ENCODE data around the gene TMSB10. TPM values are rescaled to one million over a fixed set of nuclear protein-coding genes. Genes with fewer than 3 reads are reported as not detected.

The TMSB10 gene
- polyA plus RNA-seq, 1 donor (not counting 4 experiments of a cell fraction or from before 2014, with no cell fraction given), result 3,595 TPM

GRCh38 chr2:84880395-84880644 is 25.1 kb upstream of the TMSB10 start:
- peaks cover 12% of the 10 kb centered on the region for H3K4me1 ChIP-seq (ENCODE audit: control insufficient read depth, extremely low read depth, insufficient read depth, low read length)
- no peaks in the 10 kb centered on the region for H3K9me1 ChIP-seq (ENCODE audit: control insufficient read depth, extremely low read depth, insufficient read depth, low read length)
- no peaks in the 10 kb centered on the region for H3K9me3 ChIP-seq (ENCODE audit: control insufficient read depth, low read depth, low read length)
- DNase-seq (ENCODE audit: low read depth, low spot score) (no peak), FAIRE-seq (no peak)
- no peak overlapping the region for H3K27ac ChIP-seq (ENCODE audit: control insufficient read depth, insufficient read depth, low read length)
- no peak overlapping the region for H3K9ac ChIP-seq (ENCODE audit: control insufficient read depth, extremely low read depth, insufficient read depth, low read length)
- no peaks in the 10 kb centered on the region for H3K36me3 ChIP-seq (ENCODE audit: control insufficient read depth in 2 of 2, extremely low read depth in 1 of 2, insufficient read depth in 2 of 2, low read length in 2 of 2)
- peaks cover 47% of the 10 kb centered on the region for H3K27me3 ChIP-seq (ENCODE audit: control insufficient read depth, extremely low read depth, insufficient read depth, low read length)
- H3K79me2 ChIP-seq (ENCODE audit: control insufficient read depth, insufficient read depth, low read length), result no peaks in the 10 kb centered on the region
- peak overlapping the region; percentile 98 for H3K4me2 ChIP-seq (ENCODE audit: control insufficient read depth, extremely low read depth, insufficient read depth, low read depth, low read length)
- dilution Hi-C loops (cut with MboI; ENCODE audit: extremely low pct_ligation_motif_present, low sequenced_read_pairs), result no loop called here
- H4K20me1 ChIP-seq (ENCODE audit: control insufficient read depth, extremely low read depth, insufficient read depth, low read length), result no peaks in the 10 kb centered on the region
- TF ChIP-seq EZH2 (IDR thresholded peaks at IDR 0.05; ENCODE audit: low read length) (peak; percentile 99), CTCF (optimal IDR thresholded peaks at IDR 0.05 in 1 of 3, IDR thresholded peaks at IDR 0.05 in 1 of 3, conservative IDR thresholded peaks at IDR 0.05 in 1 of 3; ENCODE audit: extremely low read depth in 1 of 3, insufficient read depth in 2 of 3, low read length in 3 of 3) (no peak)
- H2AFZ ChIP-seq (ENCODE audit: control insufficient read depth, low read length), result peak overlapping the region; percentile 42
- peak overlapping the region in 2 of 3 experiments; percentile 68 to 71 for H3K4me3 ChIP-seq (ENCODE audit: control insufficient read depth in 2 of 3, extremely low read depth in 1 of 3, insufficient read depth in 2 of 3, low read depth in 1 of 3, low read length in 3 of 3)

GRCh38 chr2:84880645-84881521 is 24.6 kb upstream of the TMSB10 start, which contains the start of gene TRABD2A:
Gene TRABD2A (minus strand): TSS chr2:84881084. CDS start chr2:84881039, 45 bp downstream.
- Histone ChIP-seq H3K4me1 (ENCODE audit: control insufficient read depth, extremely low read depth, insufficient read depth, low read length) (peaks cover 12% of the 10 kb centered on the region), H3K9ac (ENCODE audit: control insufficient read depth, extremely low read depth, insufficient read depth, low read length) (peak within 1 kb of the TSS; percentile 23), H3K79me2 (ENCODE audit: control insufficient read depth, insufficient read depth, low read length) (no peaks in the 10 kb centered on the region), H3K4me3 (ENCODE audit: control insufficient read depth in 2 of 3, extremely low read depth in 1 of 3, insufficient read depth in 2 of 3, low read depth in 1 of 3, low read length in 3 of 3) (peak within 1 kb of the TSS; percentile 35 to 71 (median 68)), H3K36me3 (ENCODE audit: control insufficient read depth in 2 of 2, extremely low read depth in 1 of 2, insufficient read depth in 2 of 2, low read length in 2 of 2) (no peaks in the 10 kb centered on the region), H2AFZ (ENCODE audit: control insufficient read depth, low read length) (peak within 1 kb of the TSS; percentile 84), H4K20me1 (ENCODE audit: control insufficient read depth, extremely low read depth, insufficient read depth, low read length) (no peaks in the 10 kb centered on the region), H3K27me3 (ENCODE audit: control insufficient read depth, extremely low read depth, insufficient read depth, low read length) (peaks cover 47% of the 10 kb centered on the region), H3K9me1 (ENCODE audit: control insufficient read depth, extremely low read depth, insufficient read depth, low read length) (no peaks in the 10 kb centered on the region), H3K27ac (ENCODE audit: control insufficient read depth, insufficient read depth, low read length) (no peak within 1 kb of the TSS), H3K9me3 (ENCODE audit: control insufficient read depth, low read depth, low read length) (no peaks in the 10 kb centered on the region), H3K4me2 (ENCODE audit: control insufficient read depth, extremely low read depth, insufficient read depth, low read depth, low read length) (peak within 1 kb of the TSS; percentile 98)
- dilution Hi-C loops (cut with MboI; ENCODE audit: extremely low pct_ligation_motif_present, low sequenced_read_pairs), result no loop called here
- DNase-seq (ENCODE audit: low read depth, low spot score), result no peak
- no peak for TF ChIP-seq CTCF (optimal IDR thresholded peaks at IDR 0.05 in 1 of 3, IDR thresholded peaks at IDR 0.05 in 1 of 3, conservative IDR thresholded peaks at IDR 0.05 in 1 of 3; ENCODE audit: extremely low read depth in 1 of 3, insufficient read depth in 2 of 3, low read length in 3 of 3)
- peak; percentile 93 for TF ChIP-seq EZH2 (IDR thresholded peaks at IDR 0.05; ENCODE audit: low read length)
- FAIRE-seq, result no peak

Measured in keratinocyte (primary cell).